Endothelial cell of umbilical vein (primary cell): ENCODE measurements around the gene RABEPK. TPM values are rescaled to one million over a fixed set of nuclear protein-coding genes. Genes with fewer than 3 reads are reported as not detected.

Experiments used
- BruUV-seq: library from RNA; stranded (reverse); fragments of 400-500 nt; replicated peaks from 2 replicates; lab custom pipeline; 2021; lab: Mats Ljungman, UMichigan
- CTCF ChIA-PET: fragments of 300-600, 350-600 bp; sonication (Branson Sonifier 250); formaldehyde crosslinking; loops from one replicate; lab custom pipeline; 2021; ENCODE audit warnings: antibody characterized with exemption, inconsistent platforms; lab: Charles Lee
- POLR2A ChIA-PET: fragments of 300-600, 350-600 bp; sonication (Branson Sonifier 250); formaldehyde crosslinking; loops from one replicate; lab custom pipeline; 2021; ENCODE audit warnings: antibody characterized with exemption, inconsistent platforms; lab: Charles Lee
- DNase-seq: peaks from one replicate; pipeline ENCODE4 v3.0.0-alpha.2; 2011; ENCODE audit warnings: low read depth, low spot score
- FAIRE-seq: peaks from 2 replicates; lab custom pipeline; 2011; peaks lifted over from hg19 to GRCh38; lab: Jason Lieb, UNC
- H2AFZ ChIP-seq: 2 replicates; pipeline ENCODE4 v1.6.0; 2012; ENCODE audit warnings: low read depth, low read length, control low read depth, inconsistent platforms
- H3K27ac ChIP-seq: 2 replicates; pipeline ENCODE4 v1.5.1; 2011; ENCODE audit warnings: low read depth, mild to moderate bottlenecking, control low read depth, low read length, moderate library complexity; ENCODE audit not compliant: insufficient read depth
- H3K27me3 ChIP-seq, 2 experiments: 2 replicates each; pipeline versions ENCODE4 v1.6.0 to v1.6.1; 2011; ENCODE audit warnings: low read length in 2 of 2, mixed read lengths in 1 of 2; ENCODE audit not compliant: control insufficient read depth in 2 of 2, insufficient read depth in 2 of 2
- H3K36me3 ChIP-seq, 2 experiments: 2 replicates in 1 of 2; 3 replicates in 1 of 2; pipeline ENCODE4 v1.5.1; 2011; ENCODE audit warnings: low read length in 2 of 2, mild to moderate bottlenecking in 1 of 2, moderate library complexity in 1 of 2; ENCODE audit not compliant: control insufficient read depth in 2 of 2, insufficient read depth in 2 of 2; ENCODE audit errors: extremely low read depth in 1 of 2
- H3K4me1 ChIP-seq: 3 replicates; pipeline ENCODE4 v1.5.1; 2011; ENCODE audit warnings: mild to moderate bottlenecking, low read length; ENCODE audit not compliant: control insufficient read depth, insufficient read depth; ENCODE audit errors: extremely low read depth
- H3K4me2 ChIP-seq: 2 replicates; pipeline ENCODE4 v1.6.1; 2011; ENCODE audit warnings: low read length, control low read depth, mixed read lengths; ENCODE audit not compliant: insufficient read depth
- H3K4me3 ChIP-seq, 3 experiments: fragments of 200-600 bp in 1 of 3; sonication (generic), shearing (Covaris generic) in 1 of 3; replicated peaks in 1 of 3; 2 replicates each; pipeline ENCODE4 v1.5.1; 2011 to 2016; ENCODE audit warnings: control low read depth in 3 of 3, low read length in 3 of 3, mild to moderate bottlenecking in 2 of 3, inconsistent platforms in 1 of 3, low read depth in 1 of 3, moderate library complexity in 1 of 3; ENCODE audit not compliant: insufficient read depth in 1 of 3
- H3K79me2 ChIP-seq: 2 replicates; pipeline ENCODE4 v1.6.0; 2012; ENCODE audit warnings: low read length, inconsistent platforms; ENCODE audit not compliant: control insufficient read depth, insufficient read depth
- H3K9ac ChIP-seq: replicated peaks from 2 replicates; pipeline ENCODE3; 2011; ENCODE audit warnings: low read length, control low read depth; ENCODE audit not compliant: insufficient read depth; ENCODE audit errors: extremely low read depth
- H3K9me1 ChIP-seq: replicated peaks from 3 replicates; pipeline ENCODE4 v1.6.0; 2011; ENCODE audit warnings: mild to moderate bottlenecking, low read length; ENCODE audit not compliant: control insufficient read depth, insufficient read depth; ENCODE audit errors: extremely low read depth
- H3K9me3 ChIP-seq: replicated peaks from 2 replicates; pipeline ENCODE4 v1.5.1; 2012; ENCODE audit warnings: low read length, inconsistent platforms; ENCODE audit not compliant: control insufficient read depth, insufficient read depth
- H4K20me1 ChIP-seq: replicated peaks from 2 replicates; pipeline ENCODE3; 2011; ENCODE audit warnings: mild to moderate bottlenecking, low read length; ENCODE audit not compliant: control insufficient read depth, insufficient read depth; ENCODE audit errors: extremely low read depth
- EZH2 ChIP-seq: IDR thresholded peaks from 2 replicates; pipeline ENCODE4 v1.6.1; 2012; ENCODE audit warnings: borderline replicate concordance, low read depth, mild to moderate bottlenecking, moderate library complexity, low read length, inconsistent platforms; ENCODE audit not compliant: severe bottlenecking
- FOS ChIP-seq: IDR thresholded peaks from 2 replicates; pipeline ENCODE4 v1.6.1; 2011; ENCODE audit warnings: mild to moderate bottlenecking, low read length, moderate library complexity, borderline replicate concordance; ENCODE audit not compliant: insufficient read depth
- GATA2 ChIP-seq: IDR thresholded peaks from 2 replicates; pipeline ENCODE4 v1.7.0; 2011; ENCODE audit warnings: low read depth, mild to moderate bottlenecking, moderate library complexity, mixed read lengths, low read length; ENCODE audit not compliant: insufficient read length, insufficient read depth
- JUN ChIP-seq: IDR thresholded peaks from 2 replicates; pipeline ENCODE4 v1.6.1; 2011; ENCODE audit warnings: borderline replicate concordance, low read depth; ENCODE audit not compliant: insufficient read length, insufficient read depth
- MYC ChIP-seq: IDR thresholded peaks from one replicate; pipeline ENCODE4 v1.6.1; 2011; ENCODE audit warnings: mild to moderate bottlenecking, low read depth, low read length
- POLR2A ChIP-seq: IDR thresholded peaks from 2 replicates; pipeline ENCODE4 v1.6.1; 2012; ENCODE audit warnings: low read depth, mild to moderate bottlenecking, control low read depth, low read length
- POLR2AphosphoS5 ChIP-seq: IDR thresholded peaks from 2 replicates; pipeline ENCODE4 v1.6.1; 2012; ENCODE audit warnings: low read depth, mild to moderate bottlenecking, control low read depth, low read length, moderate library complexity; ENCODE audit not compliant: insufficient read depth
- dilution Hi-C: fragments of 300-500 bp; cut with MboI; formaldehyde crosslinking; loops from one replicate; pipeline ENCODE4 v1.15.0; 2019; ENCODE audit warnings: low sequenced_read_pairs; ENCODE audit not compliant: extremely low pct_ligation_motif_present
- intact Hi-C: fragments of 100-400 bp; cut with micrococcal nuclease; formaldehyde crosslinking; loops from one replicate; pipeline ENCODE4 v1.10.0; 2022
- polyA plus RNA-seq, 4 experiments: library from polyadenylated mRNA; depleted of rRNA in 3 of 4; stranded (reverse) in 3 of 4; unstranded in 1 of 4; fragments of >200 nt; gene quantifications; 2 replicates each; pipeline versions ENCODE4 v1.2.1 to v1.2.3, GENCODE V29; 2011 to 2012; ENCODE audit warnings: missing spikeins in 1 of 4
- total RNA-seq: library from RNA; stranded (reverse); gene quantifications from 2 replicates; pipeline ENCODE4 v1.2.3, GENCODE V29; 2021
- TF ChIP-seq, protein P1 (sequence below), 2 donors: IDR thresholded peaks; 1 replicate in 1 of 2; 2 replicates in 1 of 2; pipeline ENCODE4 v1.5.1; 2011; ENCODE audit warnings: low read length in 2 of 2, mild to moderate bottlenecking in 2 of 2, moderate library complexity in 2 of 2, control low read depth in 1 of 2, inconsistent platforms in 1 of 2, low read depth in 1 of 2; ENCODE audit not compliant: insufficient read depth in 1 of 2; ENCODE audit errors: extremely low read depth in 1 of 2
- TF ChIP-seq, protein P2 (sequence below): IDR thresholded peaks from 2 replicates; pipeline ENCODE4 v1.6.1; 2011; ENCODE audit not compliant: insufficient read depth, insufficient read length

Gene RABEPK
- total and polyA plus RNA-seq, 2 donors (not counting 3 experiments of a cell fraction or from before 2014, with no cell fraction given): 18.2 to 23.0 TPM

DNA sequence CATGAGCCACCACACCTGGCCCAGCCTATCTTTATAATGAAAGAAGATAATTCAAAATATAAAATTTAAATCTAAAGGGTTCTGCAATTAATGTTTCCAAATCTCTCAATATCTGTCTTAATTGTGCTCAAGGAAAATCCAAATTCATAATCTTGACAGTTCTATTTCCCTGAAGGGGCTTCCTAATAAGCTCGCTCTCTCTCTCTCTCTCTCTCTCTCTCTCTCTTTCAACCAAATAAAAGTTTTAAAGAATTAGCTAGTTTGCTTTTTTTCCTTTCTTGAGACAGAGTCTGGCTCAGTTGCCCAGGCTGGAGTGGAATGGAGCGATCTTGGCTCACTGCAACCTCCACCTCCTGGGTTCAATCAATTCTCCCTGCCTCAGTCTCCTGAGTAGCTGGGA, 43.8 kb upstream of the RABEPK start:
- CTCF ChIA-PET: interaction anchor here (1.4 kb wide), 1 partner anchor 9 kb away, joined by 5 read pairs; no protein-coding TSS in a partner anchor
- dilution Hi-C loops: no loop called here

More for the DNA sequence above, 43.8 kb upstream of the RABEPK start:
- no peak overlapping the region for H2AFZ ChIP-seq
- no peak overlapping the region for H3K9ac ChIP-seq
- DNase-seq (no peak), FAIRE-seq (no peak)
- no peaks in the 10 kb centered on the region for H3K27me3 ChIP-seq
- TF ChIP-seq, protein P1, sequence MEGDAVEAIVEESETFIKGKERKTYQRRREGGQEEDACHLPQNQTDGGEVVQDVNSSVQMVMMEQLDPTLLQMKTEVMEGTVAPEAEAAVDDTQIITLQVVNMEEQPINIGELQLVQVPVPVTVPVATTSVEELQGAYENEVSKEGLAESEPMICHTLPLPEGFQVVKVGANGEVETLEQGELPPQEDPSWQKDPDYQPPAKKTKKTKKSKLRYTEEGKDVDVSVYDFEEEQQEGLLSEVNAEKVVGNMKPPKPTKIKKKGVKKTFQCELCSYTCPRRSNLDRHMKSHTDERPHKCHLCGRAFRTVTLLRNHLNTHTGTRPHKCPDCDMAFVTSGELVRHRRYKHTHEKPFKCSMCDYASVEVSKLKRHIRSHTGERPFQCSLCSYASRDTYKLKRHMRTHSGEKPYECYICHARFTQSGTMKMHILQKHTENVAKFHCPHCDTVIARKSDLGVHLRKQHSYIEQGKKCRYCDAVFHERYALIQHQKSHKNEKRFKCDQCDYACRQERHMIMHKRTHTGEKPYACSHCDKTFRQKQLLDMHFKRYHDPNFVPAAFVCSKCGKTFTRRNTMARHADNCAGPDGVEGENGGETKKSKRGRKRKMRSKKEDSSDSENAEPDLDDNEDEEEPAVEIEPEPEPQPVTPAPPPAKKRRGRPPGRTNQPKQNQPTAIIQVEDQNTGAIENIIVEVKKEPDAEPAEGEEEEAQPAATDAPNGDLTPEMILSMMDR (IDR thresholded peaks at IDR 0.05; ENCODE audit: extremely low read depth in 1 of 2, insufficient read depth in 1 of 2, low read depth in 1 of 2, low read length in 2 of 2): no peak
- TF ChIP-seq POLR2AphosphoS5: no peak
- TF ChIP-seq EZH2: no peak
- TF ChIP-seq POLR2A: no peak
- no peak for TF ChIP-seq GATA2
- no peak for TF ChIP-seq MYC
- no peak for TF ChIP-seq JUN
- TF ChIP-seq, protein P2, sequence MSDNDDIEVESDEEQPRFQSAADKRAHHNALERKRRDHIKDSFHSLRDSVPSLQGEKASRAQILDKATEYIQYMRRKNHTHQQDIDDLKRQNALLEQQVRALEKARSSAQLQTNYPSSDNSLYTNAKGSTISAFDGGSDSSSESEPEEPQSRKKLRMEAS: no peak
- TF ChIP-seq FOS: no peak
- H3K9me3 ChIP-seq: no peaks in the 10 kb centered on the region
- H4K20me1 ChIP-seq: no peaks in the 10 kb centered on the region
- POLR2A ChIA-PET: no interaction called here
- peaks cover 9% of the 10 kb centered on the region for H3K79me2 ChIP-seq
- intact Hi-C loops: no loop called here
- no TSS peak for BruUV-seq
- no peak overlapping the region for H3K27ac ChIP-seq
- no peaks in the 10 kb centered on the region for H3K9me1 ChIP-seq
- H3K4me2 ChIP-seq: no peak overlapping the region
- H3K4me1 ChIP-seq: no peaks in the 10 kb centered on the region
- H3K36me3 ChIP-seq: peaks cover 7 to 8% of the 10 kb centered on the region in 2 experiments
- H3K4me3 ChIP-seq: no peak overlapping the region
